ENCODE data around the gene BMPR1B.
A peak's percentile ranks its signal among the peaks of the same experiment; 100 is the strongest.
"Not testable (repeated sequence)": the region's sequence is repeated elsewhere in the genome, so short reads cannot be mapped to it uniquely, and the experiment has no call there.

BMPR1B gene

GRCh38 chr4:95049551-95050233 lies 291.9 kb downstream of the BMPR1B start:
- DNase-seq: no peak

GRCh38 chr4:95050980-95051701 lies 293.4 kb downstream of the BMPR1B start:
- DNase-seq: no peak

- no peak for DNase-seq
These were observed 293.9 kb downstream of the BMPR1B start for GRCh38 chr4:95051702-95052020.

GRCh38 chr4:95058991-95059390 lies 301.2 kb downstream of the BMPR1B start:
- no peak for DNase-seq

- DNase-seq: no peak
These were observed 301.9 kb downstream of the BMPR1B start for GRCh38 chr4:95059663-95060062.

- no peak for DNase-seq
These were observed 303.5 kb downstream of the BMPR1B start for GRCh38 chr4:95061220-95061619.

GRCh38 chr4:95061801-95062200 lies 304.0 kb downstream of the BMPR1B start:
- not testable (repeated sequence) for DNase-seq

GRCh38 chr4:95066050-95066449 lies 308.3 kb downstream of the BMPR1B start:
- no peak for DNase-seq

GRCh38 chr4:95068401-95068800 lies 310.6 kb downstream of the BMPR1B start:
- no peak for DNase-seq

GRCh38 chr4:95068818-95069478 lies 311.2 kb downstream of the BMPR1B start:
- no peak for DNase-seq

- DNase-seq: no peak
These were observed 314.1 kb downstream of the BMPR1B start for GRCh38 chr4:95071851-95072250.

- DNase-seq: no peak
These were observed 315.9 kb downstream of the BMPR1B start for GRCh38 chr4:95073646-95074045.

- no peak for DNase-seq
These were observed 320.1 kb downstream of the BMPR1B start for GRCh38 chr4:95077864-95078263.

GRCh38 chr4:95080969-95081368 lies 323.2 kb downstream of the BMPR1B start:
- DNase-seq: no peak

GRCh38 chr4:95084584-95084983 lies 326.8 kb downstream of the BMPR1B start:
- DNase-seq: no peak

- no peak for DNase-seq
These were observed 327.5 kb downstream of the BMPR1B start for GRCh38 chr4:95085124-95085833.

GRCh38 chr4:95086551-95086950 lies 328.8 kb downstream of the BMPR1B start:
- DNase-seq: no peak

GRCh38 chr4:95087657-95088455 lies 330.1 kb downstream of the BMPR1B start:
- DNase-seq: no peak

GRCh38 chr4:95091272-95091671 lies 333.5 kb downstream of the BMPR1B start:
- peak; percentile 40 for DNase-seq

- DNase-seq: no peak
These were observed 335.0 kb downstream of the BMPR1B start for GRCh38 chr4:95092766-95093165.

GRCh38 chr4:95093460-95093859 lies 335.7 kb downstream of the BMPR1B start:
- no peak for DNase-seq

All from GF-D8 (cell line).